ENCODE data around the gene PGP. TPM values are rescaled to one million over a fixed set of nuclear protein-coding genes. Genes with fewer than 3 reads are reported as not detected.

Gene PGP
- total RNA-seq, 1 experiment from 2014 or later = 36.2 TPM

GRCh38 chr16:2196162-2196980 is 18.3 kb downstream of the PGP start, which contains the start of gene CASKIN1:
CASKIN1 (minus strand) TSS chr16:2196605; CDS start chr16:2196432, 173 bp downstream.
- intact Hi-C loops (cut with micrococcal nuclease; ENCODE audit: unreplicated experiment) = no loop called here
- no peak for TF ChIP-seq CTCF (IDR thresholded peaks at IDR 0.05; ENCODE audit: insufficient read depth in 1 of 2, low read depth in 1 of 2, low read length in 1 of 2, severe bottlenecking in 1 of 2, unreplicated experiment in 1 of 2)
- Mint-ChIP-seq H3K4me1 (ENCODE audit: low read depth, unreplicated experiment) (no peaks in the 10 kb centered on the region), H3K4me3 (ENCODE audit: unreplicated experiment) (peak within 1 kb of the TSS; percentile 69), H3K27ac (ENCODE audit: unreplicated experiment) (no peak within 1 kb of the TSS), H3K9me3 (ENCODE audit: unreplicated experiment) (no peaks in the 10 kb centered on the region), H3K36me3 (ENCODE audit: insufficient read depth, unreplicated experiment) (no peaks in the 10 kb centered on the region), H3K27me3 (ENCODE audit: insufficient read depth, unreplicated experiment) (no peaks in the 10 kb centered on the region)
- Histone ChIP-seq H3K36me3 (ENCODE audit: control insufficient read depth, insufficient read depth, low read length) (no peaks in the 10 kb centered on the region), H3K27me3 (replicated peaks; ENCODE audit: control insufficient read depth, insufficient read depth, low read length) (no peaks in the 10 kb centered on the region), H3K9me3 (no peaks in the 10 kb centered on the region), H3K4me1 (peaks cover 9% of the 10 kb centered on the region), H3K4me3 (ENCODE audit: low read depth, low read length) (peak within 1 kb of the TSS; percentile 49)
- ChIA-PET POLR2A (no interaction called here), CTCF (interaction anchor here (1.2 to 3.8 kb wide), 2 partner anchors 56 to 73 kb away, joined by 4 to 29 read pairs; partner anchors contain the start of gene ECI1)
- DNase-seq = peak in 1 of 2 experiments; percentile 53
- BruUV-seq (replicated peaks) = no TSS peak

GRCh38 chr16:2195322-2196161 is 19.1 kb downstream of the PGP start:
- no TSS peak for BruUV-seq (replicated peaks)
- ChIA-PET CTCF (interaction anchor here (0.7 to 3.8 kb wide), 9 partner anchors 10 to 305 kb away, joined by 3 to 29 read pairs (median 4); partner anchors contain the start of genes ECI1 and PGP), POLR2A (interaction anchor here (0.7 to 1.5 kb wide), 3 partner anchors 40 to 273 kb away, joined by 8 to 12 read pairs (median 10); partner anchors contain the start of genes ECI1 and TRAF7)
- H3K27ac Mint-ChIP-seq (ENCODE audit: unreplicated experiment) = no peak overlapping the region
- no peaks in the 10 kb centered on the region for H3K9me3 ChIP-seq
- no peaks in the 10 kb centered on the region for H3K27me3 ChIP-seq (replicated peaks; ENCODE audit: control insufficient read depth, insufficient read depth, low read length)
- H3K4me1 Mint-ChIP-seq (ENCODE audit: low read depth, unreplicated experiment) = no peaks in the 10 kb centered on the region
- intact Hi-C loops (cut with micrococcal nuclease; ENCODE audit: unreplicated experiment) = loop anchor here (2.0 kb wide), 2 partner anchors 57 to 305 kb away; no protein-coding TSS in a partner anchor
- H3K4me3 ChIP-seq (ENCODE audit: low read depth, low read length) = peak overlapping the region; percentile 49
- H3K9me3 Mint-ChIP-seq (ENCODE audit: unreplicated experiment) = no peaks in the 10 kb centered on the region
- DNase-seq = no peak
- no peaks in the 10 kb centered on the region for H3K27me3 Mint-ChIP-seq (ENCODE audit: insufficient read depth, unreplicated experiment)
- peaks cover 9% of the 10 kb centered on the region for H3K4me1 ChIP-seq
- no peak for TF ChIP-seq CTCF (IDR thresholded peaks at IDR 0.05; ENCODE audit: insufficient read depth in 1 of 2, low read depth in 1 of 2, low read length in 1 of 2, severe bottlenecking in 1 of 2, unreplicated experiment in 1 of 2)
- no peaks in the 10 kb centered on the region for H3K36me3 Mint-ChIP-seq (ENCODE audit: insufficient read depth, unreplicated experiment)
- H3K4me3 Mint-ChIP-seq (ENCODE audit: unreplicated experiment) = peak overlapping the region; percentile 63
- H3K36me3 ChIP-seq (ENCODE audit: control insufficient read depth, insufficient read depth, low read length) = no peaks in the 10 kb centered on the region; the same call in 1 of the 2 replicates
